ENCODE data around the gene COP1.

- TF ChIP-seq, protein P1, sequence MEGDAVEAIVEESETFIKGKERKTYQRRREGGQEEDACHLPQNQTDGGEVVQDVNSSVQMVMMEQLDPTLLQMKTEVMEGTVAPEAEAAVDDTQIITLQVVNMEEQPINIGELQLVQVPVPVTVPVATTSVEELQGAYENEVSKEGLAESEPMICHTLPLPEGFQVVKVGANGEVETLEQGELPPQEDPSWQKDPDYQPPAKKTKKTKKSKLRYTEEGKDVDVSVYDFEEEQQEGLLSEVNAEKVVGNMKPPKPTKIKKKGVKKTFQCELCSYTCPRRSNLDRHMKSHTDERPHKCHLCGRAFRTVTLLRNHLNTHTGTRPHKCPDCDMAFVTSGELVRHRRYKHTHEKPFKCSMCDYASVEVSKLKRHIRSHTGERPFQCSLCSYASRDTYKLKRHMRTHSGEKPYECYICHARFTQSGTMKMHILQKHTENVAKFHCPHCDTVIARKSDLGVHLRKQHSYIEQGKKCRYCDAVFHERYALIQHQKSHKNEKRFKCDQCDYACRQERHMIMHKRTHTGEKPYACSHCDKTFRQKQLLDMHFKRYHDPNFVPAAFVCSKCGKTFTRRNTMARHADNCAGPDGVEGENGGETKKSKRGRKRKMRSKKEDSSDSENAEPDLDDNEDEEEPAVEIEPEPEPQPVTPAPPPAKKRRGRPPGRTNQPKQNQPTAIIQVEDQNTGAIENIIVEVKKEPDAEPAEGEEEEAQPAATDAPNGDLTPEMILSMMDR (IDR thresholded peaks at IDR 0.05) = no peak
- no peak for TF ChIP-seq POLR2A (IDR thresholded peaks at IDR 0.05)
Observed at GRCh38 chr1:175978926-175979325, 228.2 kb downstream of the COP1 start.
